Mesenchymal stem cell (in vitro differentiated cells and primary cell): ENCODE results near the gene MCCC2.
"Not testable (repeated sequence)": the region's sequence is repeated elsewhere in the genome, so short reads cannot be mapped to it uniquely, and the experiment has no call there.

Experiments used
- DNase-seq: peaks from one replicate; pipeline ENCODE4 v3.0.0-alpha.2; 2013
- H2AFZ ChIP-seq: one replicate; pipeline ENCODE4 v1.6.1; 2013; ENCODE audit warnings: low read depth, mild to moderate bottlenecking, control low read depth, inconsistent platforms, low read length, moderate library complexity
- H2AK5ac ChIP-seq: 2 replicates; pipeline ENCODE4 v1.6.1; 2013; ENCODE audit warnings: low read length, moderate library complexity, mild to moderate bottlenecking, inconsistent platforms; ENCODE audit not compliant: severe bottlenecking
- H2BK120ac ChIP-seq: one replicate; pipeline ENCODE4 v1.6.1; 2013; ENCODE audit warnings: low read depth, mild to moderate bottlenecking, inconsistent platforms, low read length, moderate library complexity
- H2BK12ac ChIP-seq, 2 experiments: one replicate each; pipeline ENCODE4 v1.6.1; 2013; ENCODE audit warnings: inconsistent platforms in 2 of 2, low read length in 2 of 2, mild to moderate bottlenecking in 2 of 2, moderate library complexity in 2 of 2, control low read depth in 1 of 2
- H2BK15ac ChIP-seq: one replicate; pipeline ENCODE4 v1.6.1; 2013; ENCODE audit warnings: mild to moderate bottlenecking, low read depth, inconsistent platforms; ENCODE audit not compliant: poor library complexity, severe bottlenecking
- H2BK5ac ChIP-seq: 2 replicates; pipeline ENCODE4 v1.6.1; 2013; ENCODE audit warnings: low read depth, mild to moderate bottlenecking, low read length, control low read depth, inconsistent platforms; ENCODE audit not compliant: poor library complexity, severe bottlenecking
- H3K14ac ChIP-seq, 2 experiments: one replicate each; pipeline ENCODE4 v1.6.1; 2013; ENCODE audit warnings: inconsistent platforms in 2 of 2, low read length in 2 of 2, control low read depth in 1 of 2, mild to moderate bottlenecking in 1 of 2, moderate library complexity in 1 of 2
- H3K18ac ChIP-seq, 2 experiments: one replicate each; pipeline ENCODE4 v1.6.1; 2013; ENCODE audit warnings: inconsistent platforms in 2 of 2, low read length in 2 of 2, control low read depth in 1 of 2, low read depth in 1 of 2, mild to moderate bottlenecking in 1 of 2
- H3K23ac ChIP-seq, 2 experiments: one replicate each; pipeline ENCODE4 v1.6.1; 2013; ENCODE audit warnings: inconsistent platforms in 2 of 2, low read length in 2 of 2, mild to moderate bottlenecking in 2 of 2, moderate library complexity in 2 of 2, control low read depth in 1 of 2
- H3K27ac ChIP-seq: 2 replicates; pipeline ENCODE4 v1.5.1; 2013; ENCODE audit warnings: mild to moderate bottlenecking, moderate library complexity, low read length, control low read depth, inconsistent platforms; ENCODE audit not compliant: poor library complexity, severe bottlenecking
- H3K27me3 ChIP-seq, 2 experiments: 2 replicates each; pipeline versions ENCODE4 v1.6.1 to v1.7.0; 2013; ENCODE audit warnings: low read length in 2 of 2, mild to moderate bottlenecking in 2 of 2, moderate library complexity in 2 of 2, control low read depth in 1 of 2, inconsistent platforms in 1 of 2; ENCODE audit not compliant: control insufficient read depth in 1 of 2, insufficient read depth in 1 of 2
- H3K36me3 ChIP-seq, 2 experiments: 2 replicates each; pipeline versions ENCODE4 v1.6.1 to v1.7.0; 2013; ENCODE audit warnings: low read length in 2 of 2, control low read depth in 1 of 2, inconsistent platforms in 1 of 2, low read depth in 1 of 2, mild to moderate bottlenecking in 1 of 2; ENCODE audit not compliant: insufficient read depth in 2 of 2, control insufficient read depth in 1 of 2
- H3K4ac ChIP-seq, 2 experiments: one replicate each; pipeline ENCODE4 v1.6.1; 2013; ENCODE audit warnings: inconsistent platforms in 2 of 2, low read length in 2 of 2, mild to moderate bottlenecking in 2 of 2, moderate library complexity in 2 of 2, control low read depth in 1 of 2, low read depth in 1 of 2
- H3K4me1 ChIP-seq: 2 replicates; pipeline ENCODE4 v1.6.1; 2013; ENCODE audit warnings: low read depth, low read length, control low read depth; ENCODE audit not compliant: control insufficient read depth, insufficient read depth
- H3K4me2 ChIP-seq: 2 replicates; pipeline ENCODE4 v1.6.1; 2013; ENCODE audit warnings: low read length, mild to moderate bottlenecking, inconsistent platforms; ENCODE audit not compliant: poor library complexity, severe bottlenecking
- H3K4me3 ChIP-seq, 2 experiments: 2 replicates each; pipeline versions ENCODE4 v1.5.1 to v1.7.0; 2013; ENCODE audit warnings: low read length in 2 of 2, mild to moderate bottlenecking in 2 of 2, control low read depth in 1 of 2, low read depth in 1 of 2; ENCODE audit not compliant: insufficient read depth in 1 of 2
- H3K79me1 ChIP-seq: replicated peaks from 2 replicates; pipeline ENCODE4 v1.6.1; 2013; ENCODE audit warnings: mild to moderate bottlenecking, control low read depth, low read length, inconsistent platforms; ENCODE audit not compliant: poor library complexity, severe bottlenecking
- H3K9ac ChIP-seq: 2 replicates; pipeline ENCODE4 v1.7.0; 2013; ENCODE audit warnings: mild to moderate bottlenecking, low read length, moderate library complexity
- H3K9me3 ChIP-seq: 2 replicates; pipeline ENCODE4 v1.7.0; 2013; ENCODE audit warnings: mild to moderate bottlenecking, low read length; ENCODE audit not compliant: control insufficient read depth
- H4K8ac ChIP-seq: one replicate; pipeline ENCODE4 v1.6.1; 2013; ENCODE audit warnings: inconsistent platforms, mild to moderate bottlenecking, low read length, moderate library complexity
- H4K91ac ChIP-seq: one replicate; pipeline ENCODE4 v1.6.1; 2013; ENCODE audit warnings: mild to moderate bottlenecking, low read length, inconsistent platforms
- WGBS: methylation state at CpG from one replicate; pipeline ENCODE4 v1.1.7; 2013; ENCODE audit warnings: mixed read lengths; 5-methylcytosine and 5-hydroxymethylcytosine counted together

Gene MCCC2

GRCh38 chr5:71645030-71645429 is 57.9 kb downstream of the MCCC2 start:
- H3K4me1 ChIP-seq: no peaks in the 10 kb centered on the region
- H2AFZ ChIP-seq: no peak overlapping the region
- H3K23ac ChIP-seq: no peak overlapping the region
- H3K79me1 ChIP-seq: no peaks in the 10 kb centered on the region
- no peak overlapping the region for H3K27ac ChIP-seq
- no peak overlapping the region for H2BK15ac ChIP-seq
- H3K4ac ChIP-seq: no peak overlapping the region
- H3K4me2 ChIP-seq: no peak overlapping the region
- no peak overlapping the region for H2AK5ac ChIP-seq
- no peaks in the 10 kb centered on the region for H3K27me3 ChIP-seq
- H2BK12ac ChIP-seq: no peak overlapping the region
- H3K9me3 ChIP-seq: no peaks in the 10 kb centered on the region
- no peak overlapping the region for H3K18ac ChIP-seq
- no peak overlapping the region for H3K9ac ChIP-seq
- no peak overlapping the region for H2BK5ac ChIP-seq
- DNase-seq: no peak
- H4K91ac ChIP-seq: no peak overlapping the region
- H3K36me3 ChIP-seq: peaks cover 19 to 77% of the 10 kb centered on the region in 2 experiments
- H2BK120ac ChIP-seq: no peak overlapping the region
- no peak overlapping the region for H3K4me3 ChIP-seq
- H3K14ac ChIP-seq: no peak overlapping the region
- H4K8ac ChIP-seq: no peak overlapping the region
- WGBS: 55% methylated on average over 2 of the region's 3 CpGs

GRCh38 chr5:71650940-71651339 is 63.8 kb downstream of the MCCC2 start:
- not testable (repeated sequence) for H3K14ac ChIP-seq, H3K9me3 ChIP-seq, H4K91ac ChIP-seq, H2AK5ac ChIP-seq, DNase-seq, H2AFZ ChIP-seq, H3K27me3 ChIP-seq, H2BK12ac ChIP-seq, H3K18ac ChIP-seq, H3K4me2 ChIP-seq, H2BK15ac ChIP-seq, H2BK120ac ChIP-seq, H3K4me1 ChIP-seq, H3K4me3 ChIP-seq, H3K27ac ChIP-seq, H3K79me1 ChIP-seq, H2BK5ac ChIP-seq, H3K9ac ChIP-seq, H3K23ac ChIP-seq, H4K8ac ChIP-seq, H3K4ac ChIP-seq
- over 99% methylated on average over 3 of the region's 3 CpGs for WGBS
- peaks cover 24 to 76% of the 10 kb centered on the region in 2 experiments for H3K36me3 ChIP-seq

DNA sequence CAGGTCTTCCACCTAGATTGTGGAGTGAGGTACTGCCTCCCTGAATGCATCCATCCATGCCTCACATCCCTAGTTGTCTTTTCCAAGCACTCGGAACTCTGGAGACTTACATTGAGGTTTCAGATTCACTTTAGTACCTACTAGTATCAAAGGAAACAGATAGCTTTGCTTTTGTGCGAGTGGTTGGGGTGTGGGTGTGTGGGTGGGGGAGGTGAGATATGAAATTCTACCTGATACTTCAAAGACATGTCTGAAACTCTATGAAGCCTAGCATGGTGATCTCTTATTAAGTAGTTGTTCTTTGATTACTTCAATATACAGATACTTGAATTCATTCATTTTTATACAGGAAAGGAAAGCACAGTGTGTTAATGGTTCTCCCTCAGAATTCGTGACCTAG is 64.4 kb downstream of the MCCC2 start:
- H2AK5ac ChIP-seq: no peak overlapping the region
- H3K4me3 ChIP-seq: no peak overlapping the region
- H3K23ac ChIP-seq: no peak overlapping the region
- no peak overlapping the region for H2AFZ ChIP-seq
- H2BK120ac ChIP-seq: no peak overlapping the region
- H2BK12ac ChIP-seq: no peak overlapping the region
- DNase-seq: no peak
- H3K27ac ChIP-seq: no peak overlapping the region
- no peak overlapping the region for H3K14ac ChIP-seq
- H3K4me1 ChIP-seq: no peaks in the 10 kb centered on the region
- H3K18ac ChIP-seq: no peak overlapping the region
- H3K27me3 ChIP-seq: no peaks in the 10 kb centered on the region
- peaks cover 19 to 73% of the 10 kb centered on the region in 2 experiments for H3K36me3 ChIP-seq
- H3K4ac ChIP-seq: no peak overlapping the region
- H4K8ac ChIP-seq: no peak overlapping the region
- WGBS: 90% methylated on average over 2 of the region's 3 CpGs
- no peak overlapping the region for H4K91ac ChIP-seq
- no peak overlapping the region for H3K4me2 ChIP-seq
- H2BK5ac ChIP-seq: no peak overlapping the region
- no peak overlapping the region for H3K9ac ChIP-seq
- no peak overlapping the region for H2BK15ac ChIP-seq
- no peaks in the 10 kb centered on the region for H3K9me3 ChIP-seq
- H3K79me1 ChIP-seq: no peaks in the 10 kb centered on the region

- 100% methylated on average over 1 of the region's 3 CpGs for WGBS
- Histone ChIP-seq H4K91ac (no peak overlapping the region), H4K8ac (no peak overlapping the region), H3K23ac (no peak overlapping the region), H3K36me3 (peaks cover 21 to 74% of the 10 kb centered on the region in 2 experiments), H2BK120ac (no peak overlapping the region), H3K14ac (no peak overlapping the region), H3K18ac (no peak overlapping the region), H2AK5ac (no peak overlapping the region), H3K9ac (no peak overlapping the region), H3K4me3 (no peak overlapping the region), H3K79me1 (no peaks in the 10 kb centered on the region), H3K4me1 (no peaks in the 10 kb centered on the region), H3K27ac (no peak overlapping the region), H2BK15ac (no peak overlapping the region), H2AFZ (no peak overlapping the region), H3K27me3 (no peaks in the 10 kb centered on the region), H3K4ac (no peak overlapping the region), H3K4me2 (no peak overlapping the region), H3K9me3 (no peaks in the 10 kb centered on the region), H2BK5ac (no peak overlapping the region), H2BK12ac (no peak overlapping the region)
- no peak for DNase-seq
These were observed 65.2 kb downstream of the MCCC2 start for GRCh38 chr5:71652349-71652748.
